ENCODE measurements around the gene LEPROT. TPM values are rescaled to one million over a fixed set of nuclear protein-coding genes. Genes with fewer than 3 reads are reported as not detected.

LEPROT gene
- total and polyA plus RNA-seq, 2 of the 8 experiments (the other 6 are each of a cell fraction or from before 2014, with no cell fraction given), result 25.7 to 27.2 TPM

- TF ChIP-seq CHD7 (IDR thresholded peaks at IDR 0.05; ENCODE audit: insufficient replicate concordance, low read length) (no peak), PHF8 (conservative IDR thresholded peaks at IDR 0.05; ENCODE audit: low read depth, low read length) (no peak), KDM1A (IDR thresholded peaks at IDR 0.05; ENCODE audit: borderline replicate concordance, low read length) (no peak)
These were observed 13.8 kb downstream of the LEPROT start (continued) for GRCh38 chr1:65434255-65434654.

Data from H1 (cell line).